NB4 (cell line): ENCODE results near the gene LCMT1.
"Not testable (repeated sequence)": the region's sequence is repeated elsewhere in the genome, so short reads cannot be mapped to it uniquely, and the experiment has no call there.

Experiments
- DNase-seq: peaks from one replicate; pipeline ENCODE4 v3.0.0; 2010; ENCODE audit warnings: low read depth
- H3K4me3 ChIP-seq: one replicate; pipeline ENCODE4 v1.5.1; 2011; ENCODE audit warnings: mild to moderate bottlenecking, low read depth, low read length, moderate library complexity
- MYC ChIP-seq: IDR thresholded peaks from 2 replicates; pipeline ENCODE4 v1.6.1; 2011; ENCODE audit warnings: low read depth, low read length
- POLR2A ChIP-seq: IDR thresholded peaks from 2 replicates; pipeline ENCODE4 v1.6.1; 2011; ENCODE audit warnings: mild to moderate bottlenecking; ENCODE audit not compliant: insufficient read length; ENCODE audit errors: extremely low read depth
- TF ChIP-seq, protein P1 (sequence below): IDR thresholded peaks from one replicate; pipeline ENCODE4 v1.5.1; 2012; ENCODE audit warnings: low read depth, low read length
- TF ChIP-seq, protein P2 (sequence below): IDR thresholded peaks from 2 replicates; pipeline ENCODE4 v1.6.1; 2011; ENCODE audit warnings: low read depth, low read length

Gene LCMT1

DNA sequence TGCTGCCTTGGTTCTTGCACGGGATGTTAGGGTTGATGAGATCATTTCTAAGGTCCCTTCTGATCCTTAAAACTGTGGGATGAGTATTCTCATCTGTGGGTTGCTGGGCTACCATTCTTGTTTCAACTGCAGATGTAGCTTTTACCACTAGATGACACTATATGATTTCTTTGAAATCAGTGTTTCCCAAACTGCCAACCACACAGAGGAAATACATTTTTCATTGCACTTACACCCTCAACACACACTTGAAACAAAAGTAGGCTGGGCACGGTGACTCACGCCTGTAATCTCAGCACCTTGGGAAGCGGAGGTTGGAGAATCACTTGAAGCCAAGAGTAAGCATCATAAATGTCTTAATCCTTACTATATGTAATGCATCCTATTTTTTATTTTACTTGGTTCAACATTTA lies 15.3 kb downstream of the LCMT1 start:
- TF ChIP-seq, protein P1, sequence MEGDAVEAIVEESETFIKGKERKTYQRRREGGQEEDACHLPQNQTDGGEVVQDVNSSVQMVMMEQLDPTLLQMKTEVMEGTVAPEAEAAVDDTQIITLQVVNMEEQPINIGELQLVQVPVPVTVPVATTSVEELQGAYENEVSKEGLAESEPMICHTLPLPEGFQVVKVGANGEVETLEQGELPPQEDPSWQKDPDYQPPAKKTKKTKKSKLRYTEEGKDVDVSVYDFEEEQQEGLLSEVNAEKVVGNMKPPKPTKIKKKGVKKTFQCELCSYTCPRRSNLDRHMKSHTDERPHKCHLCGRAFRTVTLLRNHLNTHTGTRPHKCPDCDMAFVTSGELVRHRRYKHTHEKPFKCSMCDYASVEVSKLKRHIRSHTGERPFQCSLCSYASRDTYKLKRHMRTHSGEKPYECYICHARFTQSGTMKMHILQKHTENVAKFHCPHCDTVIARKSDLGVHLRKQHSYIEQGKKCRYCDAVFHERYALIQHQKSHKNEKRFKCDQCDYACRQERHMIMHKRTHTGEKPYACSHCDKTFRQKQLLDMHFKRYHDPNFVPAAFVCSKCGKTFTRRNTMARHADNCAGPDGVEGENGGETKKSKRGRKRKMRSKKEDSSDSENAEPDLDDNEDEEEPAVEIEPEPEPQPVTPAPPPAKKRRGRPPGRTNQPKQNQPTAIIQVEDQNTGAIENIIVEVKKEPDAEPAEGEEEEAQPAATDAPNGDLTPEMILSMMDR: peak; percentile 64
- no peak for TF ChIP-seq POLR2A
- no peak for TF ChIP-seq MYC
- TF ChIP-seq, protein P2, sequence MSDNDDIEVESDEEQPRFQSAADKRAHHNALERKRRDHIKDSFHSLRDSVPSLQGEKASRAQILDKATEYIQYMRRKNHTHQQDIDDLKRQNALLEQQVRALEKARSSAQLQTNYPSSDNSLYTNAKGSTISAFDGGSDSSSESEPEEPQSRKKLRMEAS: no peak
- no peak overlapping the region for H3K4me3 ChIP-seq
- DNase-seq: peak; percentile 67

DNA sequence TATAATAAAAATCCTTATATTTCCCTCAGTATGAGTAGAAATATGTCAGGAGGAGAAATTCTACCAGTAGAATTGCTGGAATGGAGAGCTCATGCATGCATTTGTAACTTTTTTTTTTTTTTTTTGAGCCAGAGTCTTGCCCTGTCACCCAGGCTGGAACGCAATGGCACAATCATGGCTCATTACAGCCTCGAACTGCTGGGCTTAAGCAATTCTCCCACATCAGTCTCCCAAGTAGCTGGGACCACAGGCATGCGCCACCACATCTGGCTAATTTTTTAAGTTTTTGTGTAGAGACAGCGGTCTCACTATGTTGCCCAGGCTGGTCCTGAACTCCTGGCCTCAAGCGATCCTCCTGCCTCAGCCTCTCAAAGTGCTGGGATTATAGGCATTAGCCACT lies 21.2 kb downstream of the LCMT1 start:
- not testable (repeated sequence) for DNase-seq, H3K4me3 ChIP-seq

DNA sequence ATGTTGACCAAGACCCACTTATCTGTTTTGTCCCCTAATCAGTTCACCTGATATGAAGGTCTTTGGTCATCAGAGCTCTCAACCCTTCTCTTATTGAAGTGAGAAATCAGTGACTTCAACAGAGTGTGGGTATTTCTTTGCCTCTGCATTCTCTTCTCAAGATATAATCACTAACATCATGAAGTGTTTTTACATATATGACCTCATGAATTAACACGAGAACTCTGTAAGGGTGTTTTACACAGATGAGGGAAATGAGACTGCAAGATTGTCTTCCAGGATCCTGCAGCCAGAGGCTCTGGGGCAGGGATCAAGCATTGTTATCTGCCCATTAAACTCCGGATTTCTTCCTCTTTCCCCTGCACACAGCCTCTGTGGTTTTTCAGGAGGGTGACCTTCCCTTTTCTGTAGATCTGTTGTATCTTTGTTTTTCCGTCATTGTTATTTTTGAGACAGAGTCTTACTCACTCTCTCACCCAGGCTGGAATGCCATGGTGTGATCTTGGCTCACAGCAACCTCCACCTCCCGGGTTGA lies 22.7 kb downstream of the LCMT1 start:
- H3K4me3 ChIP-seq: no peak overlapping the region
- DNase-seq: peak; percentile 58
- TF ChIP-seq POLR2A: no peak
- TF ChIP-seq, protein P1: no peak
- TF ChIP-seq, protein P2: no peak
- no peak for TF ChIP-seq MYC

DNA sequence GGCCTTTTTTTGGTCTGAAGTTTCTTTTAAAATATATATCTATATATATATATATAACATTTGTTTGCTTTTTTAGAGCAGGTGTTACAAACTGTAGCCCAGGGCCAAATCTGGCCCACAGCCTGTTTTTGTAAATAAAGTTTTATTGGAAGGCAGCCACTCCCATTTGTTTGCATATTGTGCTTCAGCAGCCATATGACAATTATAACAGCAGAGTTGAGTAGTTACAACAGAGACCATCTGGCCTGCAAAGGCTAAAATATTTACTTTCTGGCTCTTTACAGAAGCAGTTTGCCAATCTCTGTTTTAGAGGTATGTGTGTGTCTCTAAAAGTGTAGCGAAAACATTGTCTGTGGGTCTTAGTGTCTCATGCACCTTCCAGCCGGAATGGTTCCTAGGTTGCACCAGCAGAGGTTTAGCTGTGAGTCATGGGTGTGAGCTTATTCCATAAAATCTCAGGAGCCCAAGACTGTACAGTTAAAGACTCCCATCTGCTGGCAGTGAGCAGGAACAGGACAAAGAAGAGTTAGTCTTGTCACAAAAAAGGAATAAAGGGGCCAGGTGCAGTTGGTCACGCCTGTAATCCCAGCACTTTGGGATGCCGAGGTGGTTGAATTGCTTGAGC lies 23.8 kb downstream of the LCMT1 start:
- TF ChIP-seq POLR2A (no peak), MYC (no peak)
- TF ChIP-seq, protein P2: no peak
- TF ChIP-seq, protein P1: no peak
- H3K4me3 ChIP-seq: no peak overlapping the region
- no peak for DNase-seq

DNA sequence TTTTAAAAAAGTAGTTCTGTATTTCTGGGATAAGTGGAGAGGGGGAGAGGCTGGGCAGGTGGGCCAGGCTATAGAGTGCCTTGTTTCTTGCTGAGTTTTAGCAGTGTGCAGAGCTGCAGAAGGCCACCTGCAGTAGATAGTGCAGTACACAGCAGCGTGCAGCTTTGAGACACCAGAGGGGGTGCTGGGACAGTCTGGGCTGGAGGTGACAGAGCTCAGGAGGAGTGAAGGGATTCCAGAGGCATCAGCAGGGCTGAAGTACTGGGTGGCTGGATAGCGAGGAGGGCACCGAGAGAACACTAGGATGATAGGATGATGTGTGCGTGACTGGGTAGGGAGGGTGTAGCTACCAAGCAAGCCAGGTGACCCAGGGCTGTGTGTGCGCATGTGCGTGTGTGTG lies 26.6 kb downstream of the LCMT1 start:
- TF ChIP-seq POLR2A: no peak
- TF ChIP-seq, protein P2: no peak
- TF ChIP-seq MYC: no peak
- TF ChIP-seq, protein P1: no peak
- no peak for DNase-seq
- no peak overlapping the region for H3K4me3 ChIP-seq

DNA sequence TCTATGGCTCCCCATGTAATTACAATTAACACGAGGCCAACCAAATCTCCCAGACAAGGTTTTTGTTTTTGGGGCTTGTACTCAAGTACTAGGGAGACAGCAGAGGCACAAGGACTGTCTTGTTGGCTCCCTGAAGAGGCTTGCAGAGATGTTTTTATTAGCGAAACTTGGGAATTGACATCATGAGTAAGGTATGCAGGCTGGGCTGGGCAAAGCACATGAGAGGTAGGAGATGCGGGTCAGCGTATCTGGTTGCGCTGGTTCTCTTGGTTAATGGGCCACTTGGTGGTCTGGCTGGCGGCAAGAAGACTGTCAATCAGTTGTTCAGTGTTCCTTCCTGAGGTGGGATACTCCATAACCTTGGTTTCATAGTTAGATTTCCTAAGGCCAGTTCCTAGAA lies 28.9 kb downstream of the LCMT1 start:
- no peak for DNase-seq
- TF ChIP-seq POLR2A (no peak), MYC (no peak)
- TF ChIP-seq, protein P2: no peak
- TF ChIP-seq, protein P1: no peak
- H3K4me3 ChIP-seq: no peak overlapping the region
